H1 (cell line): ENCODE results near the gene GCC1. TPM values are rescaled to one million over a fixed set of nuclear protein-coding genes. Genes with fewer than 3 reads are reported as not detected.
"Not testable (repeated sequence)": the region's sequence is repeated elsewhere in the genome, so short reads cannot be mapped to it uniquely, and the experiment has no call there.

Experiments used
- CTCF ChIA-PET: fragments of 300-600 bp; sonication (Branson Sonifier 250); formaldehyde crosslinking; loops from one replicate; lab custom pipeline; 2021; ENCODE audit not compliant: partially characterized antibody; lab: Charles Lee
- POLR2A ChIA-PET: fragments of 300-600 bp; sonication (Branson Sonifier 250); formaldehyde crosslinking; loops from one replicate; lab custom pipeline; 2021; ENCODE audit warnings: inconsistent platforms; ENCODE audit not compliant: partially characterized antibody; lab: Charles Lee
- DNase-seq, 2 experiments: peaks; one replicate each; pipeline versions ENCODE4 v3.0.0 to v3.0.0-alpha.2; 2010 to 2022; ENCODE audit warnings: low spot score in 2 of 2, low read depth in 1 of 2, mixed read lengths in 1 of 2
- FAIRE-seq: peaks from 2 replicates; lab custom pipeline; 2011; peaks lifted over from hg19 to GRCh38; lab: Jason Lieb, UNC
- H2AFZ ChIP-seq: 2 replicates; pipeline ENCODE4 v1.8.1; 2012; ENCODE audit warnings: low read length, inconsistent platforms
- H2AK5ac ChIP-seq: 2 replicates; pipeline ENCODE4 v1.6.1; 2013; ENCODE audit warnings: low read depth, low read length
- H2BK120ac ChIP-seq: replicated peaks from 2 replicates; pipeline ENCODE3; 2013; ENCODE audit warnings: low read depth, low read length, inconsistent platforms
- H2BK12ac ChIP-seq: 2 replicates; pipeline ENCODE4 v1.6.1; 2013; ENCODE audit warnings: low read depth, low read length
- H2BK15ac ChIP-seq: 2 replicates; pipeline ENCODE4 v1.6.1; 2013; ENCODE audit warnings: low read length
- H2BK20ac ChIP-seq: 2 replicates; pipeline ENCODE4 v1.6.1; 2013; ENCODE audit warnings: low read length
- H2BK5ac ChIP-seq: 2 replicates; pipeline ENCODE4 v1.6.1; 2013; ENCODE audit warnings: low read depth, low read length
- H3K14ac ChIP-seq: 2 replicates; pipeline ENCODE4 v1.6.1; 2013; ENCODE audit warnings: inconsistent platforms; ENCODE audit not compliant: insufficient read length
- H3K18ac ChIP-seq: 2 replicates; pipeline ENCODE4 v1.6.1; 2013; ENCODE audit warnings: low read length; ENCODE audit errors: extremely low read depth
- H3K23ac ChIP-seq: 2 replicates; pipeline ENCODE4 v1.6.1; 2013; ENCODE audit warnings: inconsistent platforms; ENCODE audit not compliant: insufficient read length
- H3K23me2 ChIP-seq: 2 replicates; pipeline ENCODE4 v1.6.1; 2013; ENCODE audit warnings: low read depth, low read length
- H3K27ac ChIP-seq: 2 replicates; pipeline ENCODE4 v1.6.1; 2011; ENCODE audit warnings: low read depth, low read length, inconsistent platforms
- H3K27me3 ChIP-seq, 4 experiments: replicated peaks in 1 of 4; 1 replicate in 1 of 4; 2 replicates in 3 of 4; pipeline versions ENCODE4 v1.6.1 to v1.8.1; 2011 to 2013; ENCODE audit warnings: low read length in 3 of 4, mild to moderate bottlenecking in 3 of 4, inconsistent platforms in 2 of 4, mixed read lengths in 2 of 4, moderate library complexity in 1 of 4; ENCODE audit not compliant: control insufficient read depth in 3 of 4, insufficient read depth in 3 of 4; ENCODE audit errors: extremely low read depth in 1 of 4
- H3K36me3 ChIP-seq, 4 experiments: 2 replicates each; pipeline versions ENCODE4 v1.6.1 to v1.8.1; 2011 to 2013; ENCODE audit warnings: mild to moderate bottlenecking in 4 of 4, low read length in 3 of 4, moderate library complexity in 2 of 4, control low read depth in 1 of 4, inconsistent platforms in 1 of 4; ENCODE audit not compliant: insufficient read depth in 4 of 4, control insufficient read depth in 2 of 4
- H3K4ac ChIP-seq: replicated peaks from 2 replicates; pipeline ENCODE3; 2013; ENCODE audit warnings: low read length, low read depth, mixed read lengths, inconsistent platforms; ENCODE audit not compliant: insufficient read length
- H3K4me1 ChIP-seq, 4 experiments: replicated peaks in 1 of 4; 1 replicate in 1 of 4; 2 replicates in 3 of 4; pipeline versions ENCODE4 v1.6.1 to v1.8.1; 2011 to 2013; ENCODE audit warnings: low read length in 3 of 4, inconsistent platforms in 2 of 4, mixed read lengths in 1 of 4; ENCODE audit not compliant: insufficient read depth in 4 of 4, control insufficient read depth in 3 of 4
- H3K4me2 ChIP-seq, 2 experiments: 2 replicates each; pipeline versions ENCODE4 v1.6.1 to v1.8.1; 2011 to 2013; ENCODE audit warnings: low read depth in 2 of 2, low read length in 2 of 2, control low read depth in 1 of 2, inconsistent platforms in 1 of 2, mild to moderate bottlenecking in 1 of 2; ENCODE audit not compliant: insufficient read depth in 1 of 2
- H3K4me3 ChIP-seq, 4 experiments: fragments of 200-600, 300-600 bp in 1 of 4; sonication (generic), shearing (Covaris generic), sonication (Bioruptor Twin) in 1 of 4; 2 replicates each; pipeline versions ENCODE4 v1.5.1 to v1.8.1; 2011 to 2016; ENCODE audit warnings: low read length in 4 of 4, low read depth in 3 of 4, control low read depth in 2 of 4, inconsistent platforms in 2 of 4, mild to moderate bottlenecking in 2 of 4, mixed read lengths in 1 of 4, moderate library complexity in 1 of 4; ENCODE audit not compliant: insufficient read depth in 2 of 4; ENCODE audit errors: extremely low read depth in 1 of 4
- H3K56ac ChIP-seq: replicated peaks from 2 replicates; pipeline ENCODE3; 2013; ENCODE audit warnings: low read depth, mild to moderate bottlenecking, mixed read lengths, low read length, inconsistent platforms; ENCODE audit not compliant: insufficient read length
- H3K79me1 ChIP-seq: 2 replicates; pipeline ENCODE4 v1.6.1; 2013; ENCODE audit warnings: low read depth, low read length, control low read depth
- H3K79me2 ChIP-seq, 2 experiments: 2 replicates each; pipeline versions ENCODE4 v1.6.1 to v1.8.1; 2012 to 2013; ENCODE audit warnings: low read length in 2 of 2, mild to moderate bottlenecking in 2 of 2, inconsistent platforms in 1 of 2; ENCODE audit not compliant: insufficient read depth in 2 of 2, control insufficient read depth in 1 of 2
- H3K9ac ChIP-seq, 4 experiments: replicated peaks in 1 of 4; 1 replicate in 1 of 4; 2 replicates in 3 of 4; pipeline versions ENCODE4 v1.6.1 to v1.8.1; 2011 to 2013; ENCODE audit warnings: low read depth in 3 of 4, low read length in 3 of 4, control low read depth in 2 of 4, mild to moderate bottlenecking in 2 of 4, moderate library complexity in 2 of 4, inconsistent platforms in 1 of 4; ENCODE audit errors: extremely low read depth in 1 of 4
- H3K9me3 ChIP-seq, 2 experiments: 2 replicates each; pipeline versions ENCODE4 v1.6.1 to v1.8.1; 2012 to 2013; ENCODE audit warnings: mild to moderate bottlenecking in 2 of 2, moderate library complexity in 2 of 2, control low read depth in 1 of 2, inconsistent platforms in 1 of 2, low read depth in 1 of 2, low read length in 1 of 2, mixed read lengths in 1 of 2; ENCODE audit not compliant: insufficient read depth in 2 of 2
- H4K20me1 ChIP-seq, 2 experiments: replicated peaks in 1 of 2; 2 replicates each; pipeline versions ENCODE3 to v1.8.1; 2011 to 2013; ENCODE audit warnings: inconsistent platforms in 2 of 2, low read length in 2 of 2, mild to moderate bottlenecking in 1 of 2; ENCODE audit not compliant: insufficient read depth in 2 of 2, control insufficient read depth in 1 of 2
- H4K5ac ChIP-seq: 2 replicates; pipeline ENCODE4 v1.6.1; 2013; ENCODE audit warnings: low read length, low read depth, mixed read lengths, inconsistent platforms; ENCODE audit not compliant: insufficient read length
- H4K8ac ChIP-seq: 2 replicates; pipeline ENCODE4 v1.8.0; 2013; ENCODE audit warnings: mild to moderate bottlenecking, moderate library complexity, low read length, inconsistent platforms; ENCODE audit not compliant: insufficient read depth; ENCODE audit errors: extremely low read depth
- H4K91ac ChIP-seq: replicated peaks from 2 replicates; pipeline ENCODE3; 2013; ENCODE audit warnings: low read length, mixed read lengths, inconsistent platforms; ENCODE audit not compliant: insufficient read length
- CTBP2 ChIP-seq: IDR thresholded peaks from 2 replicates; pipeline ENCODE4 v1.7.0; 2011; ENCODE audit warnings: borderline replicate concordance, mild to moderate bottlenecking, moderate library complexity, mixed read lengths, low read length; ENCODE audit not compliant: insufficient read depth, insufficient read length
- HDAC2 ChIP-seq, 2 experiments: fragments of 300-600 bp in 1 of 2; sonication (generic) in 1 of 2; IDR thresholded peaks; 2 replicates each; pipeline ENCODE4 v1.6.1; 2011 to 2012; ENCODE audit warnings: low read depth in 2 of 2, low read length in 2 of 2, mild to moderate bottlenecking in 2 of 2, moderate library complexity in 2 of 2, borderline replicate concordance in 1 of 2, inconsistent platforms in 1 of 2
- HDAC6 ChIP-seq: IDR thresholded peaks from one replicate; pipeline ENCODE4 v1.7.1; 2012; ENCODE audit warnings: low read depth, mild to moderate bottlenecking, inconsistent platforms, low read length, moderate library complexity
- JUN ChIP-seq: IDR thresholded peaks from 2 replicates; pipeline ENCODE4 v1.6.1; 2011; ENCODE audit warnings: low read depth, mild to moderate bottlenecking, improper control_type of control experiment, low read length
- RBBP5 ChIP-seq: IDR thresholded peaks from 2 replicates; pipeline ENCODE4 v1.7.1; 2012; ENCODE audit warnings: low read depth, mild to moderate bottlenecking, inconsistent platforms, low read length, moderate library complexity, borderline replicate concordance
- RNF2 ChIP-seq: fragments of 200-900, 300-1000 bp; sonication (generic); IDR thresholded peaks from 2 replicates; pipeline ENCODE4 v1.7.1; 2016; ENCODE audit warnings: borderline replicate concordance, low read depth, mild to moderate bottlenecking, antibody characterized with exemption, low read length; ENCODE audit not compliant: poor library complexity, severe bottlenecking; ENCODE audit errors: missing control alignments
- SIX5 ChIP-seq: IDR thresholded peaks from 2 replicates; pipeline ENCODE4 v1.6.1; 2011; ENCODE audit warnings: mild to moderate bottlenecking, low read depth, low read length
- SP1 ChIP-seq: IDR thresholded peaks from 2 replicates; pipeline ENCODE4 v1.6.1; 2011; ENCODE audit warnings: low read depth, low read length
- TBP ChIP-seq: IDR thresholded peaks from 2 replicates; pipeline ENCODE4 v1.6.1; 2011; ENCODE audit warnings: low read depth, low read length, improper control_type of control experiment
- WGBS, 2 experiments: shearing (Covaris generic) in 1 of 2; methylation state at CpG; one replicate each; pipeline versions ENCODE4 v1.1.6 to v1.1.7; 2013 to 2015; ENCODE audit warnings: low lambda C conversion rate in 2 of 2, mixed read lengths in 2 of 2, inconsistent platforms in 1 of 2, low coverage in 1 of 2, missing lambda C conversion rate in 1 of 2; ENCODE audit not compliant: insufficient replicate concordance in 2 of 2, insufficient coverage in 1 of 2, insufficient read length in 1 of 2; ENCODE audit errors: extremely low coverage in 1 of 2, missing lambda C conversion rate in 1 of 2; 5-methylcytosine and 5-hydroxymethylcytosine counted together
- polyA plus RNA-seq, 7 experiments: library from polyadenylated mRNA; depleted of rRNA in 3 of 7; stranded (reverse) in 5 of 7; unstranded in 2 of 7; fragments of >200 nt in 5 of 7; fragments of 200-250 nt in 2 of 7; gene quantifications; 1 replicate in 5 of 7; 2 replicates in 1 of 7; 4 replicates in 1 of 7; pipeline versions ENCODE4 v1.2.1 to v1.2.3, GENCODE V29; 2011 to 2013; ENCODE audit warnings: missing spikeins in 2 of 7, mixed read lengths in 2 of 7
- total RNA-seq: library from RNA; stranded (reverse); fragmentation: NEBNext Ultra II Directional; extraction: Animal tissue kit (Norgen Biotek cat#: 25700); gene quantifications from 2 replicates; pipeline ENCODE4 v1.2.1, GENCODE V29; 2021

The GCC1 gene
- total and polyA plus RNA-seq, 2 of the 8 experiments (the other 6 are each of a cell fraction or from before 2014, with no cell fraction given): 3.3 to 15.0 TPM

GRCh38 chr7:127571741-127572505, 13.5 kb downstream of the GCC1 start (continued):
- no peak for TF ChIP-seq SIX5
- TF ChIP-seq SP1: no peak
- TF ChIP-seq TBP: no peak
- no peak for TF ChIP-seq RNF2
- no peak for TF ChIP-seq CTBP2
- no peak for TF ChIP-seq RBBP5
- no peak for TF ChIP-seq HDAC6
- TF ChIP-seq HDAC2 (IDR thresholded peaks at IDR 0.05; ENCODE audit: borderline replicate concordance in 1 of 2, low read depth in 2 of 2, low read length in 2 of 2): no peak
- TF ChIP-seq JUN: no peak

DNA sequence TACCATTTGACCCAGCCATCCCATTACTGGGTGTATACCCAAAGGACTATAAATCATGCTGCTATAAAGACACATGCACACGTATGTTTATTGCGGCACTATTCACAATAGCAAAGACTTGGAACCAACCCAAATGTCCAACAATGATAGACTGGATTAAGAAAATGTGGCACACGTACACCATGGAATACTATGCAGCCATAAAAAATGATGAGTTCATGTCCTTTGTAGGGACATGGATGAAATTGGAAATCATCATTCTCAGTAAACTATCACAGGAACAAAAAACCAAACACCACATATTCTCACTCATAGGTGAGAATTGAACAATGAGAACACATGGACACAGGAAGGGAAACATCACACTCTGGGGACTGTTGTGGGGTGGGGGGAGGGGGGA, 17.4 kb downstream of the GCC1 start:
- H3K27me3 ChIP-seq, H3K23ac ChIP-seq, H3K14ac ChIP-seq, H2BK120ac ChIP-seq, H3K9me3 ChIP-seq, FAIRE-seq, H3K23me2 ChIP-seq, H4K5ac ChIP-seq, H2BK5ac ChIP-seq, POLR2A ChIA-PET, H3K4me2 ChIP-seq, CTCF ChIA-PET, H3K4me1 ChIP-seq, H3K4ac ChIP-seq, H3K79me1 ChIP-seq, H3K56ac ChIP-seq, DNase-seq, H3K27ac ChIP-seq, H2BK20ac ChIP-seq, H2BK15ac ChIP-seq, H3K9ac ChIP-seq, H3K18ac ChIP-seq, H3K79me2 ChIP-seq, H3K36me3 ChIP-seq, H2AFZ ChIP-seq, H2BK12ac ChIP-seq, H4K8ac ChIP-seq, H2AK5ac ChIP-seq, H4K91ac ChIP-seq, H4K20me1 ChIP-seq, H3K4me3 ChIP-seq: not testable (repeated sequence)
- WGBS, 2 experiments: no CpG with 5 or more reads among the region's 3 CpGs
